ENCODE results near the gene AMPH.

Gene AMPH

DNA sequence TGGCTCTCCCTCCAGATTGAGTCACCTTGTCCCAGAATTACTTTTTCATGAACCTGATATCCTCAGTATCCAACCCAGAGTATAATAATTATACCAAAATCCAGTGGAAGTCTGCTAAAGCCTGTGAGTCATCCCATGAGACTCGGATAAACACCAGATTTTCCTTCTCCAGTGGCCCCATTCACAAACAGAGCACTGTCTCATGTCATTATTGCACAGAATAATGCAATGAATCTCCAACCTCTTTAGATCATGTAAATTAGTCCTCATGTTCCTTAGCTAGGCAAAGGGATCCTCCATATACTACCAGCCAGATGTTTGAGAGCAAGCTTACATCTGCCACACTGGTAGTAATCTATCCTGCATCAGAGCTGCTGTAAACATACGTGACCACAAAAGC is 89.0 kb downstream of the AMPH start:
- DNase-seq (ENCODE audit: low read depth, low spot score) = no peak

DNA sequence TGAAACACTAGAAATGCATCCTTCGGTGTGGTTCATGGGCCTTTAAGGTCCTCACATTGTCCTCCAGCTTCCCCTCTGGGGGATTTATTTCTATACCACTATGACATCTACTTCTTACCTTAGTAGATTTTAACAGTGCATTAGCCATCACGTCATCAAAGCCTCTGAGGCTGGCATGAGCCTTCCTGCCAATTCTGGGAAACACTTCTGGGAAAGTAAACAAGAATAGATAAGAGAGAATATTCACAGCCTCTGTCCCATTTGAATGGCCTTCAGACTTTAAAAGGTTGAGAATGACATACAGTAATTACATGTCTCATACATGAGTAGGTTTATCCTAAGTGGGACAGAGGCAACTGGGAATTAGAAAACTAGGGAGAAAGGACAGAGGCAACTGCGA is 89.7 kb downstream of the AMPH start:
- no peak for DNase-seq (ENCODE audit: low read depth, low spot score)

DNA sequence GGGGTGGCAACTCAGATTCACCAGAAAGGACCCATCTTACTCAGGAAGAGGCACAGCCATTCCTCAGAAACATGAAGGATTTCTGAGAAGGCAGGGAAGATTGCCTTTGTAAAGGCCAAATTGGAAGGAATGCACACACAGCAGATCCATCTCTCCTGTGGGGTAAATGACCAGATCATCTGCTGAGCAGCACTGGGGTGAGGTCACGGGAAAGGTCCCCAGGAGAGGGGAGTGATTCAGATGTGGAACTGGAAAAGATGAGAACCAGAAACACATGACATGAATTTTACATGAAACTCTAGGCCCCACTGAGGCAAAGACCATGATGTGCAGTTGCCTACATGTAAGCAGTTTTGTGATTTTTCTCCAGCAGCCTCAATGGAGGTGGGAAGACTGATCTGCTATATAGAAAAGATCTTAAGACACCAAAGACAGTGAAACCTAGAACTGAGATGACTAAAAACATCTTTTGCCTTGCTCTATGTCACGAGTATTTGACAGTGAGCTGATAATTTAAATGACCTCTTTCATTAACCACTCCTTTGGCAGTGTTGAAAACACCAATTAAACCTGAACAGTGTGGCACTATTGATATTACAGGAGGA is 91.6 kb downstream of the AMPH start:
- no peak for DNase-seq (ENCODE audit: low read depth, low spot score)

DNA sequence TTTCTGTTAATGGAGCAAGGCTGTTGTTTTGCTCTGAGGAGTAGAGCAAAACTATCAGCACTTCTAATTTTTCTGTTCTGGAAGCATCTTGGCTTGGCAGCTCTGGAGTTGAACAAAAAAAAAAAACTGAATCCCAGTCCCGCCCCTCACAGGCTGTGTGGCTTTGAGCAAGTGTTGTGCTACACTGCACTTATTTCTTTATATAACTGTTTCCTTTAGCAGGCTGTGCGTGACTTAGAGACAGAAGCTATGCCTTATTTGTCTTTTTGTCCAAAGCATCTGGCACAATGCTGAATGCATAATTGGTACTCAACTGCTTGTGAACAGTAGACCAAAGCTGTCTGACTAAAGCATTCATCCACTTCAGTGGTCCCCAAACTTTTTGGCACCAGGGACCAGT is 96.1 kb downstream of the AMPH start:
- no peak for DNase-seq (ENCODE audit: low read depth, low spot score)

DNA sequence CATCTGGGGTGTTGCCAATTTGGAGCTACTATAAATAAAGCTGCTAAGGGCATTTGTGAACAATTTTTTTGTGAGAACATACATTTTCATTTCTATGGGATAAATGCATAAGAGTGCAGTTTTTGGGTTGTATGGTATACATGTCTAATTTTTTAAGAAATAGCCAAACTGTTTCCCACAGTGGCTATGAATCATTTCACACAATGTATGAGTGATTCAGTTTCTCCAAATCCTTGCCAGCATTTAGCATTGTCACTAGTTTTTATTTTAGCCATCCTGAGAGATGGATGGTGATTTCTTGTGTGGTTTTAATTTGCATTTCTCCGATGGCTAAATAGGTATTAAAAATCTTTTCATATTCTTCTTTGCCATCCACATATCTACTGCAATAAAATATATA is 105.3 kb downstream of the AMPH start:
- no peak for DNase-seq (ENCODE audit: low read depth, low spot score)

DNA sequence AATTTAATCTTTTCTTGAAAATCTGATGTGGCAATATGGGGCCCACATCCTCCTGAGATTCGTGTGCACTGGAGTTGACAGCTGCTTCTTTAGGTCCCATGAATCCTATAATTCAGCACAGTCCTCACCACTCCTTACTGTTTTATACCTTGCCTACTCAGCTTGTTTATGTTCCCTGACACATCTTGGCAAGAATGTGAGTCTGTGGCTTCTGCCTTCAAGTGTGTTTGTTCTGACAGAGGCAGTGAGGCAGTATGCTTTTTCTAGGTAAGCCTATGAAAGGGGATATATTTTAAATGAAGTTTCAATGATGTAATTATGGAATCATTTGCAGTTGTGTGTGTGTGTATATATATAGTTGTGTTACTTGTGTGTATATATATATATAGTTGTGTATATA is 106.4 kb downstream of the AMPH start:
- DNase-seq (ENCODE audit: low read depth, low spot score) = no peak

DNA sequence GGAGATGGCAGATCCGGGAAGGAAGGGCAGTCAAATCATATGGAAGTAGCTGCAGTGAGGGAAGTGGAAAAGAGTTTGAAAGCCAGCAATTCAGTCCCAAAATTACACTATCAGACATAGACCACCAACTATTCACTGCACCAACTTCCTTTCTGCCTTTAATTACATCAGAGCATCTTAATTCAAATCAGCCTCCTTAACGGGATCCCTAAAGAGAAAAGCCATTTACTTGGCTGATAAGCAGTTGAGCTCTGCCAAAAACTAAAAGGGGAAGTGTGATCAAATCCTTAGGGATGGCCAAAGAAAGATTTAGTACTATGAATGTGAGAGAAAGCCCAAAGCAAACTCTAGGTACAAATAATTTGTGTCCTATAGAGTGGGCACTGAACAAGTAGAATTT is 110.4 kb downstream of the AMPH start:
- no peak for DNase-seq (ENCODE audit: low read depth, low spot score)

DNA sequence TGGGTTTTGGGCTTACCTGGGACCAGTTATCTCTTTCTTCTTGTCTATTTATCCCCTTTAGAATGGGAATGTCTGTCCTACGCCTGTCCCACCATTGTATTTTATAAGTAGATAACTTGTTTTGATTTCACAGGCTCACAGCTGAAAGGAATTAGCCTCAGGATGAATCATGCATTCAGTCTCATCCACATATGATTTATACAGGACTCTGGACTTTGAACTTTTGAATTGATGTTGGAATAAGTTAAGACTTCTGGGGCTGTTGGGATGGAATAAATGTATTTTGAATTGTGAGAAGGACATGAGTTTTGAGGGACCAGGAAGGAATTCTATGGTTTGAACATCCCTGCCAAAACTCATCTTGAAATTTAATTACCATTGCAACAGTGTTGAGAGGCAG is 112.6 kb downstream of the AMPH start:
- no peak for DNase-seq (ENCODE audit: low read depth, low spot score)

DNA sequence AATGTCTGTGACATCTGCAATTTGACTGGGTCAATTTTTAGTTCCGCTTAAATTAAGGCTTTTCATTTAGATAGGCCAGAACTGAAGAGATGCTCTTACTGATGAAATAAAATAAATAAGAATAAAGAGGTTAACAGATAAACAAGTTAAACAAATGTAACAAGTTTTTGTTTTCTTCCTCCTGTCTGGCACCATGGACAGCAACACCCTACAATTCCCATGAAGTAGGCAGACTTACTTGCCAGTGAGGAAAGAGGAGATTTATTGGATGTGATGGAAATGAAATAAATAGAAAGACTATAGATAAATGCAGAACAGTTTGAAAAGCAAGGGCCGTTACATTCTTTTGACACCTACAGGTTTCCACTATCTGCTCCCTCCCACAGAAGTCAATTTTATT is 118.5 kb downstream of the AMPH start:
- DNase-seq (ENCODE audit: low read depth, low spot score) = no peak

DNA sequence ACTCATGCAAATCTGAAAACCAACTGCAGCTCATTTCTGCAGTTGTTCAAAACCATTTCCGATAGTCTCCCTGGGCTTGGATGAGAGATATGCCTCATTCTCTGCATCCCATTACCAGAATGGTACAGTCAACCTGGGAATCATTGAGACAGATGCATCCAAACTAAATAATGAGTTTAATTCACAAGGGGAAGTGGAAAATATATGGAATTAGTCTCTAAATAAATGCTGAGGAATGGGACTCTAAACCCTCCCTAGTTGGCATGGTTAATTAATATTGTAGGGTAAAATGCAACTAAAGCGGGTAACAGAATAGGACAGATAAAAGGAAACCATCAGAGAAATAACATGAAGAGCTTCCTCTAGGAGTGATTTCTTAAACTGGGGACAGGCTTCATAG is 118.9 kb downstream of the AMPH start:
- DNase-seq (ENCODE audit: low read depth, low spot score) = no peak

DNA sequence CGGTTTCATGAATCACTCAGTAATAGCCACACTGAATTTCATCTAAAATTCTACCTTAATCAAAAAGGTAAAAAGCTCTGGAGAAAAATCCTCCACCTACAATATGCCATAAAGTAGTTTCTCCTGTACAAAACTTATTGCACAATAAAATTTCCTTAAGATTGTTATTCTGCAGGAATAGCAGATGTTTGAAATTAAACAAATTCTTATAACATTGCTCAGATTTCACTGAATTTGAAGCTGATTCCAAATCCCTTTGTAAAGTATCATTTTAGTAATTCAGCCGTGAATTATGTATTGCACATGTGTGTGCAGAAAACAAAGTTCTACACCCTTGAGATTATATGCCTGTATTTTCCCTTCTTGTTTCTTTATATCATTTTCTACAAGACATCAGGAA is 123.8 kb downstream of the AMPH start:
- no peak for DNase-seq (ENCODE audit: low read depth, low spot score)

DNA sequence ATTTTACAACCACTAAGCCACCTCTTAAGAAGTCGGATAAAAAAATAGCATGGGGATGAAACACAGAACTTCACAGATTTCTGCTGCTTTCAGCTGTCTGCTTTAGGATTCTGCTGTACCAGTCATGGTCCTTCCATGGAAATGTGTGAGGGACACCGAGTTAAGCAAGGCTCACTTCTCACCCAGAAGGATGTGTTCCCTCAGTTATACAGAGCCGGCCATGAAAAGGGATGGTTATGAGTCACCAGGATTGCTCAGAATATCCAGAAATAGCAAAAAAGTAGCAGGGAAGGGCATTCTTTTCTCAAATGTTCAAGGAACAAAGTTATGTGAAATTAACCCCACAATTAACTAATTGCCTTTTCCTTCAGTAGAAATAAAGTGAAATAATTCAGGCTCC is 124.4 kb downstream of the AMPH start:
- DNase-seq (ENCODE audit: low read depth, low spot score) = no peak

DNA sequence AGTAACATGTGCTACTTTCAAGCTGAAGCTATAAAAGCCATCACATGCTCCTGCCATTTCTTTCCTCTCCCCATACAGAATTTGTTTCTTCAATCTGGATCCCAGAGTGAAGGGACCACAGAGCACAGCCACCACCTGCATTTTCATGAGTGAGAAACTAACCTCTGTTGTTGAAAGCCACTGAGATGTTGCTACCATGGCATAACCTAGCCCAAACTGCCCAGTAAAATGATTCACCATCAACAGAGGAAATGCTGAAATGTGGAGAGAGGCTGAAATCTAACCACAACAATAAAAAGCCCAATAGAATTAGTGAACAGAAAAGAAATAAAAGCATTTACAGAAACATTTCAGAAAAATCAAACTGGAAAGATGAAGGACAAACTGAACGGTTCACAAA is 125.2 kb downstream of the AMPH start:
- no peak for DNase-seq (ENCODE audit: low read depth, low spot score)

DNA sequence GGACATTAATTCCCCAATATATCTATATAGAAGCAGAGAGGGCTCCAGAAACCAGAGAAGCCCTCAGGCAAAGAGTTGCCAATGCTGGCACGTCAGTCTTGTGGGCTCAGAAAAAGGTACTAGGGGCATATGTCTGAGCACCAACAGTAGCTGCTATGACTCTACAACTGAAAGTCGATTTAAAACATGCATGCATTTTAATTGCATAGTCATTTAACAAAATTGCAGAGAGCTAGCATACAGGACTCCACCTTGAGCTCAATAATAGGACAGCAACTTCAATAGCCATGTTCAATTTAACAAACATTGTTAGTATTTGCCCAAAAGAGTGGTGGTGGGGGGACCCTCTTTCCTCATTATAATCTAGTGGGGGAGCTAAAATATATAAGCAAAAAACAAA is 126.5 kb downstream of the AMPH start:
- no peak for DNase-seq (ENCODE audit: low read depth, low spot score)

DNA sequence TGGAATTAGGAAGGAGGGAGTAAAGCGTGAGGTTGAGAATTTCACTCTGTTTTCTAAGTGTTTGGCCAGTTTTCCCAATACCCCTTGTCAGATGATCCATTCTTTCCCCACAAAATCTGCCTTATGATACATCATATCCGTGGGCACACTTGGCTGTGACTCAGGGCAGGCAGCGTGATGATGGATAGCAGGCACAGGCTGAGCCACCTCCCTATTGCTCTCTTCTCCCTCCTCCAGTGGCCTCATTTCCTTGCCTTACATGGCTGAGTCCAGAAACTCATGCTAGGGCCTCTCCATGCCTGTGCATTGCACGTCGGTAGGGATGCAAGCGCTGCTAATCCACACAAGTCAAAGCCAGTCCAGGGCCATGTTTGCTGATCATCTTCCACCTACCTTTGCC is 128.3 kb downstream of the AMPH start:
- DNase-seq (ENCODE audit: low read depth, low spot score) = no peak

DNA sequence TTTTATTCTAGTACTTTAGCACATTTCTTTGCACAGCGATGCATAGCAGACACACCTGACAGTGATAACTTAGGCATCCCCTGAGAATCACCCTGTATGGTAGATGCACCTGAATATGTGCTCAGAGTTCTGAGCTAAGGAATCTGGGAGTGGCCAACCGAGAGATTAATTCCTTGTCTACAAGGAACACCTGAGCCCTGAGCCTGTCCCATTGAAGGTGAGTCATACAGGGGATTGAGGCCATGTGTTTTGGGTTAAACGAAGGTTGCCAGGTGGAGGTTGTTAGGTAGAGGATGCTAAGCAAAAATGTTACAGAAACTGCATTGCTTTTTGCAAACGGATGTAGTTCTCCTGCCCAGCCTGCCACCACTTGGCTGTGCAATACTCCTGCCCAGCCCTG is 128.9 kb downstream of the AMPH start:
- no peak for DNase-seq (ENCODE audit: low read depth, low spot score)

DNA sequence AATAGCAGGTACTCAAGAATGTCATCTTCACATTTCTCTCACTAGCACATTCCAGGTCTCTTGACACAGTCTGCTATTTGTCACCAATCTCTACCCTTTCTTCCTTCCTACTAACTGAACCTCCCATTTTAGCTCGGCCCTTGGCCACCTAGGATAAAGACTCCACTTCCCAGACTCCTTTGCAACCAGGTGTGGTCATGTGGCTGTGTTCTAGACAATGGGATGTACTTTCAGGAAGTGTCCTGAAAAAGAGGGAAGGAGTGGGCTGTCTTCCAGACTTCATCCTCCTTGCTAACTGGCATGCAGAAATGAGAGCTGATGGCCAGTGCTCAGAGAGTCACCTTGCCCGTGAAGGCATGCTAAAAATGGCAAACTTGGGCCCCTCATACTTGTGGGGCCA is 139.2 kb downstream of the AMPH start:
- DNase-seq (ENCODE audit: low read depth, low spot score) = no peak

DNA sequence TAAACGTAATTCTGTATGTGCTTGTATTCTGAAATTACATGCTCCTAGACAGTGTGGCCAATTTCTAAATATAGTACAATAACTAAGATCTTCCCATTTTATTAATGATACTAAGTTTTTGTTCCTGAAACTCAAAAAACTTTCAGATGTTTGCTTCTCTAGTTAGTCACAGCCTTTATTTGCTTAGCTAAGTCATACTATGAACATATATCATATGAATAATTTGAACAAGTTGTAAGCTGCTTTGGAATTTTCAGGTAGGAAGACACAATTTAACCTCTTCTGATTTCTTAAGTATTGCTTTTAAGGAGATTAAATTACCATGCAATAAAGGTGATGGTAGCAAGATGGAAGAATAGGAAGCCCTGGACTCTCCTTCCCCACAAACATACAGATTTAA is 148.7 kb downstream of the AMPH start:
- DNase-seq (ENCODE audit: low read depth, low spot score) = no peak

DNA sequence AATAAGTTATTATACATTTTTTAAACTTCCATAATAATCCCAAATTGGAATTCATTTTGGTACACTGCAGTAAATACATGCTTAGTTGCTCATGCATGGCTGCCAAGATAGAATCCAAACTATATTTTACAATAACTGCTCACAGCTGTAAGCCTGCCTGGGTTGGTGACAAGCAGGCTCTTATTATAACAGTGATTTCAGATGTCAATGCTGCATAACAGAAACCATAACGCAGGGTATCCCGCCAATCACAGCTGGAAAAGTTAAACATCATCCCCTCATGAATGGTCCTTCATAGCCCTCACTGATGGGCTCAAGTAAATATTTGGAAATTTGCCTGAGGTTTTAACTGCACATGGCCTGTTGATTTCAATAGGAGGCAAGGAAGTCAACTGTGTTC is 149.8 kb downstream of the AMPH start:
- peak; percentile 45 for DNase-seq (ENCODE audit: low read depth, low spot score)

DNA sequence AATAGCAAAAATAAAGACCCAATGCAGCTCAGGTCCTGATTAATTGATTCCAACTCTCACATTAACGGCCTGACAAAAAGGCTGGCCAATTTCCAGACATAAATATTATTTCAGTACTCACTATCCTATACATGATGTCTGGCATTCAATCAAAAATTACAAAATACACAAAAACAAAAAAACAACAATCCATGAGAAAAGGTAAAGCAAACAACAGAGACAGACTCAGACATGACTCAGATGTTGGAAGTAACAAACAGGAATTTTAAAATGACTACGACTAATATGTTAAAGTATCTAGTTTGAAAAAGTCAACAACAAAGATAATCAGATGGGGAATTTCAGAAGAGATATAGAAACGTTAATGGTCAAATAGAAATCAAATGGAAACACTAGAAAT is 152.8 kb downstream of the AMPH start:
- DNase-seq (ENCODE audit: low read depth, low spot score) = no peak

DNA sequence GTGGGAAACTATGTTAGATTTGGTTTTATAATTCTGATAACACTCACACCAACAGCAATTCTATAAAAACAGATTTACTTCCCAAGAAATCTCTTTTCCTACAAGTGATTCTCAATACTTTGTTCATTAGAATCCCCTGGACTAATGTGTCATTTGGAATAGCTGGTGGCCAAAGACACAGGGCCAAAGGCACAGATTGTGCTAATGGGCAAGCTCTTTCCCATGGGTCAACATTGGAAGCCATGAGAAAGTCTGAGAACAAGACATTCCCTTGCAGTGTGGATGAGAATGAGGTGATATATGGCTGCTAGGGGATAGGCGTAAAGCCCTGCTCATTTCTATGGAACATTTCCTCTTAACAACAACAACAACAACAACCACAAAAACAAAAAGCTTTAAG is 153.8 kb downstream of the AMPH start:
- DNase-seq (ENCODE audit: low read depth, low spot score) = no peak

DNA sequence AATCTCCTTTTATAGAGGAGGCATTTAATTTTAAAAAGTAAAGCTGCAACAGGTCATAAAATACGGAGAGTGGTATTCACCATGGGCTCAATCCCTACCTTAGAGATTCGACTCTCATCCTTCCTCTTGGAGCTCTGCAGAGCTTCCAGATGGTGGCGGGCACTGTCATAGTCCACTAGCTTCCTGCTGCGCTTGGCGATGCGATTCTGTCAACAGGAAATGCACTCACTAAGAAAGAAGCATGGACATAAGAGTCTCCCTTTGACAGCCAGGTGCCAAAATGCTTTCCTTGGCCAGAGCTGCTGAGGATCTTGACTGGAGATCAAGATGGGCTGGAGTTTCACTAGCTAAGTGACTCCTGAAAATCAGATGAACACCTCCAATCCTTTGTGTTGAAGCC is 154.4 kb downstream of the AMPH start:
- DNase-seq (ENCODE audit: low read depth, low spot score) = no peak

DNA sequence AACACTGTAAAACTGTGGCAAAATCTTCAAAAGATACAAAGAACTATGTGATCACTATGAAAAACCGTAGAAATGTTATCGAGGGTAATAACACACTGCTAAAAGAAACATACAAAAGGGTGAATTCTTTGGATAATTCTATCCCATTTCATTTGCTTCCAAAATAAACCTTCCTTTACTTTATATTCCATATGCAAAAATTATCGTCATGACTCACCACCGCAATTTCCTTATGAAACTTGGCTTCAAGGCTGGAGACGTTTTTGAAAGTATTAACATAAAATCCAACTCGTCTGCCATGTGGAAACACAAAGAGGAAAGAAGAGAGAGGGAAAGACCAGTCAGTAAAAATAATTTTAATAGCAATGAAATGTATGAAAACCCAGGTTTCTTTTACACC is 165.2 kb downstream of the AMPH start:
- DNase-seq (ENCODE audit: low read depth, low spot score) = no peak

Data from brain pericyte (primary cell).